HTERT RPE-1 (cell line): ENCODE measurements around the gene TNS2.

Experiments
- in situ Hi-C: fragments of 300-500 bp; cut with MboI; formaldehyde crosslinking; loops from 4 replicates; pipeline ENCODE4 v1.14.3; 2020; ENCODE audit warnings: low sequenced_read_pairs

The TNS2 gene

GRCh38 chr12:53042607-53043454 is 7.0 kb upstream of the TNS2 start:
- in situ Hi-C loops = no loop called here

DNA sequence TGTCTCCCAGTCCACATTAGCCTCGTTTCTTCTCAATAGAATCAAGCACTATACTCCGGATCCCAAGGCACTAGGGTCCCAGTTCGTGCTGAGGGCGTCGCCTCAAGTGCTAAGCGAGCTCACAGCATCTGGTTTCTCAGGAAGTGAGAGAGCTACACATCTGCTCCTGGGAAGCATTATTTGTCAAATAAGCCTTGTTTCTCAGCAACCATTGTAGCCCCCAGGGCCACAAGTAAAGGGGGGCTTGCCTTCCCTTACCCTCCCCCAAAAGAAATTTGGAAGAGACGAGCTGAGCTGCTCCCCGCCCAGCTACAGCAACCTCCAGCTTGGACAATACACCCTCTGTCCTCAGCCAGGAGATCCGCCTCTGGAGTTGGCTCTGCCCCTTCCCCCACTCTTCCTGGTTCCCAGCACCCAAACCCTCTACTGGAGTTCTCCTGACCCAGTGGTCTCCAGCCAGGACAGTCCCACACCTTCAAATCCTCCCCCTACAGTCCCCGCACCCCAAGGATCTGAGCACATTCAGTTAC is 5.7 kb upstream of the TNS2 start:
- in situ Hi-C loops = no loop called here

- in situ Hi-C loops = no loop called here
Measured at GRCh38 chr12:53044896-53045695, 4.8 kb upstream of the TNS2 start.

DNA sequence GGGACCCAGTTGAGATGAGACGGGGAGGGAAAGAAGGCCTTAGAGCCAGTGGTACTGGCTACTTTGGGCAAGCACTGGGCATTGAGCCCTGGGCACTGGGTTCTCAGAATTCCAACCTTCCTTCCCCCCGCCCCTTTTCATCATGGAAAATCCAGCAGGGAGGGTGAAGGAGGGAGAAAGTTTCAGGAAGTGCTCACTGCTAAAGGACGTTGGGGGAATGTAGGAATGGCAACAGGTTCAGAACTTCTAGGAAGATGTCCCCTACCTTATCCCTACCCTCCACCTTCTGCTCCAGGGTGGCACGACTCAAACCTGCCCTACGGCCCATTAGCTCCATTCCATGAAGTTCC is 4.2 kb upstream of the TNS2 start:
- in situ Hi-C loops = no loop called here

GRCh38 chr12:53046655-53047220 is 3.1 kb upstream of the TNS2 start:
- in situ Hi-C loops = no loop called here

- in situ Hi-C loops = no loop called here
Measured at GRCh38 chr12:53047221-53048032, 2.4 kb upstream of the TNS2 start.

GRCh38 chr12:53048033-53048779 is 1.7 kb upstream of the TNS2 start:
- in situ Hi-C loops = no loop called here

DNA sequence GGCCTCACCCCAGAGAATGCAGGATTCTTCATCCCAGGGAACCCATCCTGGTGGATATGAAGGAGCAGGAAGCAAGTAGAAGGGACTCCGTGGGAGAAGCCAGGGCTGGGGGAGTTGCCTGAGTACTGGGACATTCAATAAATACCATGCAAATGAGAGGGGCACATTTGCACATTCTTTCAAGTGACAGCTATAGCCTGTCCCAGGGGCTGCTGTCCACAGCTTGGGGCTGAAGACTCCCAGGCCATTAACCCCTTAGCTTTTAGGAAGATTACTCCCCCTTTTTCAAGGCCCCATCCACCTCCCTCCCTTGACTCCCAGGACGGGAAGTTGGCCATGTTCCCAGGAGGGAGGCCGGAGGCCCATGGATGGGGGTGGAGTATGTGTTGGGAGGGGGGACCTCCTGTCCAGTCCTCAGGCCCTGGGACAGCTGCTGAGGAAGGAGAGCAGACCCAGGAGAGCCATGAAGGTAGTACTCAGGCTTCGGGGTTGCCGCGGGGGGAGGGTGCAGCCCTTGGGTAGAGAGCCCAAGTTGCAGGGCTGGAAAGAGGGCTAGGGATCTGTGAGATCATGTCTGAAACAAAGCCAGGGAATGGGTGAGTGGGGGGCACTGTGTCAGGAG is 974 bp upstream of the TNS2 start:
- in situ Hi-C loops = no loop called here

DNA sequence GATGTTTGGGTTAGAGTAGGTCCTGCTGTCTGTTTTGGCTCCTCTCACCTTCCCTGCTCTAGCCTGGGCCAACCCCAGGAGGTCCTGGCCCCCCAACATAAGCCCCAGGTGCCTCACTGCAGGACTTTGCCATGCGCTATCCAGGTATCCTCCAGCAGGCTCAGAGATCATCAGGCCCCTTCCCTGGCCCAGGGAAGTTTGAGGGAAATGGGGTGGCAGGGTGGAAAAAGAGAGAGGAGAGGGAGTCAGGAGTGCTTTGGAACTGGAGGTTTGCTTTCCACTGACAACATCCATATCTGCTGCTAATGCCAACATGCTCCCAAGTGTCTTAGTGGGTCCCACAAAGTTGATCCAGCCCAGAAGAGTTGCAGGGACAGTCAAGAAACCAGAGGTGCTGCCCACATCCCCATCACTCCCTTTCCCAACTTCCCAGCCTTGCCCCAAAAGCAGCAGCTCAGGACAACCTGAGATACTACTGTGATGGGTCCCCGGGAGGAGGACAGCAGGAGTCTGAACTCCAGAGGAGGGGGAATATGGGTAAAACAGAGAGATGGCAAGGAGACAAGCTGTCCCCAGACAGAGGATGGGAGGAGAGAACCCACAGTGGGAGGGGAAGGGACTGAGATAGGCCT is 677 bp downstream of the TNS2 start:
- in situ Hi-C loops = no loop called here

GRCh38 chr12:53051058-53051880 is 1.4 kb downstream of the TNS2 start:
- in situ Hi-C loops = no loop called here

GRCh38 chr12:53051881-53052412 is 2.1 kb downstream of the TNS2 start:
- in situ Hi-C loops = no loop called here

- in situ Hi-C loops = no loop called here
Measured at GRCh38 chr12:53052419-53053217, 2.8 kb downstream of the TNS2 start.

- in situ Hi-C loops = no loop called here
Measured at GRCh38 chr12:53053218-53054111, 3.6 kb downstream of the TNS2 start.

DNA sequence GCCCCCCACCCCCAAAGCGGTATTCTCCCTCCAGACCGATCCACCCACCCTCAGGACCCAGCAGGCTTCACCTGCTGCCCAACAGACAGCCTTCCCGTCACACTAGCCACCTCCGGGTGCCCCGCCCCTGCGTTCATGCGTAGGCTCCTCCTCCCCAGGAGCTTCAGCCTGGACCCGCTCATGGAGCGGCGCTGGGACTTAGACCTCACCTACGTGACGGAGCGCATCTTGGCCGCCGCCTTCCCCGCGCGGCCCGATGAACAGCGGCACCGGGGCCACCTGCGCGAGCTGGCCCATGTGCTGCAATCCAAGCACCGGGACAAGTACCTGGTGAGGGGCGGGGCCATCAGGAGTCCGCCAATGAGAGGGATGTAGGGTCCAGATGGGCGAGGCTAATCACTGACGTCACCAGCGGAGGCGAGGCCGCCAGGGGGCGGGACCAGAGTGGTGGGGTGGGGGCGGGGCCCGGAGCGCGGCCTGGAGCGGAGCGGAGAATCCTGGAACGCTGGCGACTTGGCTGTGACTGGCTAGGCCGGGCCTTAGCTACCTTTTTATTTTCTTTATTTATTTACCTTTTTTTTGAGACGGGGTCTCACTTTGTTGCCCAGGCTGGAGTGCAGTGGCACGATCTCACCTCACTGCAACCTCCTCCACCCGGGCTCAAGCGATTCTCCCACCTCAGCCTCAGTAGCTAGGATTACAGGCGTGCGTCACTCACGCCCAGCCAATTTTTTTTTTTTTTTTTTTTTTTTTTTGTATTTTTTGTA is 4.4 kb downstream of the TNS2 start:
- in situ Hi-C loops = no loop called here

GRCh38 chr12:53055471-53056266 is 5.8 kb downstream of the TNS2 start:
- in situ Hi-C loops = no loop called here
